Measurements from ENCODE around the gene PTEN.
"Not testable (repeated sequence)": the region's sequence is repeated elsewhere in the genome, so short reads cannot be mapped to it uniquely, and the experiment has no call there.

Gene PTEN

DNA sequence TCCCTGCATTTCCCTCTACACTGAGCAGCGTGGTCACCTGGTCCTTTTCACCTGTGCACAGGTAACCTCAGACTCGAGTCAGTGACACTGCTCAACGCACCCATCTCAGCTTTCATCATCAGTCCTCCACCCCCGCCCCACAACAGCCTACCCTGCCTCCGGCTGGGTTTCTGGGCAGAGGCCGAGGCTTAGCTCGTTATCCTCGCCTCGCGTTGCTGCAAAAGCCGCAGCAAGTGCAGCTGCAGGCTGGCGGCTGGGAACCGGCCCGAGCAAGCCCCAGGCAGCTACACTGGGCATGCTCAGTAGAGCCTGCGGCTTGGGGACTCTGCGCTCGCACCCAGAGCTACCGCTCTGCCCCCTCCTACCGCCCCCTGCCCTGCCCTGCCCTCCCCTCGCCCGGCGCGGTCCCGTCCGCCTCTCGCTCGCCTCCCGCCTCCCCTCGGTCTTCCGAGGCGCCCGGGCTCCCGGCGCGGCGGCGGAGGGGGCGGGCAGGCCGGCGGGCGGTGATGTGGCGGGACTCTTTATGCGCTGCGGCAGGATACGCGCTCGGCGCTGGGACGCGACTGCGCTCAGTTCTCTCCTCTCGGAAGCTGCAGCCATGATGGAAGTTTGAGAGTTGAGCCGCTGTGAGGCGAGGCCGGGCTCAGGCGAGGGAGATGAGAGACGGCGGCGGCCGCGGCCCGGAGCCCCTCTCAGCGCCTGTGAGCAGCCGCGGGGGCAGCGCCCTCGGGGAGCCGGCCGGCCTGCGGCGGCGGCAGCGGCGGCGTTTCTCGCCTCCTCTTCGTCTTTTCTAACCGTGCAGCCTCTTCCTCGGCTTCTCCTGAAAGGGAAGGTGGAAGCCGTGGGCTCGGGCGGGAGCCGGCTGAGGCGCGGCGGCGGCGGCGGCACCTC is at the start of gene PTEN, which contains the start of gene KLLN:
TSS of gene PTEN (plus strand) at position 573 of the 891 bp plus-strand sequence. CDS start 845 bp downstream, outside the sequence.
TSS of gene KLLN (minus strand) at position 481 of the 891 bp plus-strand sequence. CDS start 1,046 bp downstream, outside the sequence.
- H3K27ac ChIP-seq, result peak within 1 kb of the TSS; percentile 96
- peak; percentile 78 for DNase-seq (ENCODE audit: low read depth, low spot score)

- DNase-seq (ENCODE audit: low read depth, low spot score), result no peak
- no peak overlapping the region for H3K27ac ChIP-seq
These were observed 47.1 kb upstream of the PTEN start for GRCh38 chr10:87816163-87816897.

- no peak for DNase-seq (ENCODE audit: low read depth, low spot score)
- peak overlapping the region; percentile 91 for H3K27ac ChIP-seq
These were observed 46.4 kb upstream of the PTEN start for GRCh38 chr10:87816898-87817608.

DNA sequence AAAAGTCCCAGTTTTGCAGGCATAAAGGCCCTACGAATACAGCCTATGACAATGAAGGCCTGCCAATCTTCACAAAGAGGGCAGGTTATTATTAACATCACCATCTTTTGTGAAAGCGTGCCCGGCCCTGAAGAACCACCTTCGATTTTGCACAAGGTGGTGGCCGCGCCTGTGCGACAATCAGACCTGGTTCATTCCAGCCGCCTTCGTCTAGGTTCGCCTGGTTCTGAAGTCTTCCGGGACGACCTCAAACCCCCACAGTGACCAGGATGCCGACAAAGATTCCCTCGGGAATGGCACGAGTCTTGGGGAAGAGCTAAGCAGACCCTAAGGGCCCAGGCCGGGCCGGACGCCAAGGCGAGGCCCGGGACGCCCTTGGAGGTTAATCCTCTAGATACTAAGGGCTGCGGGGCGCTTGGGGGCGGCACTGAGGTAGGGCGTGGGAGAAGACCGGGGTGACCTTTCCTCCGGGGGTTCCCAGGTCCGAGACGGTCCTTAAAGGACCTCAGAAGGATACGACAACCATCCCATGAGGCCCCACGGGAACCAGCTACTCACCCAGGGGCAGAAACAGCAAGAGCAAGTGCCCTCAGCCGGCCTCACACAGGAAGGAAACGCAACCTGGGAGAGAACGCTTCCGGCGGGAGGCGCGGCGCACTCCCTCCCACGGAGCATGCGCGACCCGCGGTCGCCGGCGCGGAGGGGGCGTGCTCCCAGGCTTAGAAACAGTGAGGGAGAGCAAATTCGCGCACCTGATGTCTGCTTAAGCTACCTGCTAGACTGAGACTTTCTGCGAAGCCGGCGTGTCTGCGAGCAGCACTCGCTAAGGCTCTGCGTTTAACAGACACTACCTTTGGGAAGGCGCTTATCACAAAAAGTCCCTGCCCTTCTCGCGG is 45.6 kb upstream of the PTEN start, which contains the start of gene ATAD1:
TSS of gene ATAD1 (minus strand) at position 618 of the 896 bp plus-strand sequence. CDS start 3,627 bp downstream, outside the sequence.
- peak; percentile 34 for DNase-seq (ENCODE audit: low read depth, low spot score)
- H3K27ac ChIP-seq, result peak within 1 kb of the TSS; percentile 91

DNA sequence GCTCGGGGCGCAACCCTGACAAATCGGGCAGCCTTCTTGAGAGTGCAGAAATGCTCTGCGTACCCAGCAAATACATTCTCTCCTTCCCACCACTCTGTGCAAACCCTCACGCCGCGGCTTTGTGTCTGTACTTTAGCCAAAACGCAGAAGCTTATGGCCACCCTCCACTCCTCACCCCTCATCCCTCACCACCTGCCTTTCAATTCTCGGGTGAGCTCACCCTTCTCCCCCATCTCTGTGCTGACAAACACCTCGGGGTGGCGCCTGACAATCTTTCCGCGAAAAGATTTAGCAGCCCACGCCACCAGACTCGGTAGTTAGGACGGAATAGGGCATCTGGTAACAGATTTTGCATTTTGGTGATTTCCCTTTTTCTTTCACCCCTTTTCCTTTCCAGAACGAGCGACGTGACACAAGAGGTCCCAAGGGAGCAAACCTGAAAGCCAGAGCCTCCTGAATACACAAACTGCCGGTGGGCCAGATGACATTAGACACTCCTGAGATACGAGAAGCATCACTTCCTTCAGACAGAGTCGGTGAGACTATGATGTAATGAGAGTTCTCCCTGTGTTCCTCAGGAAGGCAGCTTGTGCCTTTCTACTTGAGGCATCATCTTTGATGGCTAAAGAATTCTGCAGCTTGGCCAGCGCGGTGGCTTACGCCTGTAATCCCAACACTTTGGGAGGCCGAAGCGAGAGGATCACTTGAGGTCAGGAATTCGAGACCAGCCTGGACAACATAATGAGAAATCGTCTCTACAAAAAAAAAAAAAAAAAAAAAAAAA is 44.7 kb upstream of the PTEN start:
- H3K27ac ChIP-seq, result peak overlapping the region; percentile 91
- DNase-seq (ENCODE audit: low read depth, low spot score), result no peak

DNA sequence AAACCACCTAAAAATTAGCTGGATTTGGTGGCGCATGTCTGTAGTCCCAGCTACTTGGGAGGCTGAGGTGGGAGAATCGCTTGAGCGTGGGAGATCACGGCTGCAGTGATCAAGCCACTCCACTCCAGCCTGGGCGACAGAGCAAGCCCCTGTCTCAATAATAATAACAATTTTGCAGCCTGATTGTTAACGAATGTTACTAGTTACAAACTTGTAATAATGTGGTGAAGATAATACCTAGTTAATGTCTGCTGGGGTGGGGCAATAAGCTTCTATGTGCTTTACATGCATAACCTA is 44.2 kb upstream of the PTEN start:
- DNase-seq (ENCODE audit: low read depth, low spot score), result no peak
- H3K27ac ChIP-seq, result peak overlapping the region; percentile 91

DNA sequence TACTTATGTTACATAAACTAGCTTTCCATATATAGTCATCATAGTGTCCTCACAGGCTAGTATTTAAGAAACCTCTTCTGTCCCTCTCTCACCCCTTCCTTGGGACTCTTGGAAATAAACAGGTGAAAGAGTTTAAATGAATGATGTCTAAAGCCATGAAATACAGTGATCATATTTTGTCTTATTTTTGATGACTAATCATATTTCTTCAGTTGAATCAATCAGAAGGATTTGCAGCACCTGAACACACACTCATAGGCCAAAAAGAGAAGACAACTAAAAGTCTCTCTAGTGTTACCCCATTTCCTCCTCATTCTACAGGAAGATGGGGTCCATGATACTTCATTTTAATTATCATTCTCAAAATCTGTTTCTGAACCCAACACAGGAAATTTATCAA is 36.8 kb upstream of the PTEN start:
- no peak for DNase-seq (ENCODE audit: low read depth, low spot score)
- H3K27ac ChIP-seq, result no peak overlapping the region

GRCh38 chr10:87827681-87828080 is 35.7 kb upstream of the PTEN start:
- DNase-seq (ENCODE audit: low read depth, low spot score), result no peak
- H3K27ac ChIP-seq, result no peak overlapping the region

DNA sequence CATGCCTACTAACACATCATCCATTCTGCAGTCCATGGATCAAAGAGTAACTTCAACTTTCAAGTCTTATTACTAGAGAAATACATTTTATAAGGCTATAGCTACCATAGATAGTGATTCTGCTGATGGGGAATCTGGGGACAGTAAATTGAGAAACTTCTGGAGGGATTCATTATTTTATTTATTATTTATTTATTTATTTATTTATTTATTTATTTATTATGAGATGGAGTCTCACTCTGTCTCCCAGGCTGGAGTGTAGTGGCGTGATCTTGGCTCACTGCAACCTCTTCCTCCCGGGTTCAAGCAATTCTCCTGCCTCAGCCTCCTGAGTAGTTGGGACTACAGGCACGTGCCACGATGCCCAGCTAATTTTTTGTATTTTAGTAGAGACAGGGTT is 34.4 kb upstream of the PTEN start:
- H3K27ac ChIP-seq; DNase-seq (ENCODE audit: low read depth, low spot score): not testable (repeated sequence)

GRCh38 chr10:87829986-87830729 is 33.3 kb upstream of the PTEN start:
- no peak for DNase-seq (ENCODE audit: low read depth, low spot score)
- no peak overlapping the region for H3K27ac ChIP-seq

DNA sequence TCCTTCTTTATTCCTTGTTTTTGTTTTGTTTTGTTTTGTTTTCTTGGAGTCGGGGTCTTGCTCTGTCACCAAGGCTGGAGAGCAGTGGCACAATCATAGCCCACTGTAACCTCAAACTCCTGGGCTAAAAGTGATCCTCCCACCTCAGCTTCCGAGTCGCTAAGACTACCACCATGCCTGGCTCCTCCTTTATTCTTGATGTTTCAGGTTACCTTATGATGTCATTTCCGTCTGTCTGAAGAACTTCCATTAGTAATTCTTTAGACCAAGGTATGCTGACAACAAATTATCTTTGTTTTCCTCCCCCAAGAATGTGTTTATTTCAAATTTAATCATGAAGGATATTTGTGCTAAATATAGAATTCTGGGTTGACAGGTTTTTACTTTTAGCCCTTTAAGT is 27.3 kb upstream of the PTEN start:
- H3K27ac ChIP-seq, result no peak overlapping the region
- DNase-seq (ENCODE audit: low read depth, low spot score), result no peak

GRCh38 chr10:87837445-87837844 is 26.0 kb upstream of the PTEN start:
- H3K27ac ChIP-seq, result no peak overlapping the region
- DNase-seq (ENCODE audit: low read depth, low spot score), result no peak

DNA sequence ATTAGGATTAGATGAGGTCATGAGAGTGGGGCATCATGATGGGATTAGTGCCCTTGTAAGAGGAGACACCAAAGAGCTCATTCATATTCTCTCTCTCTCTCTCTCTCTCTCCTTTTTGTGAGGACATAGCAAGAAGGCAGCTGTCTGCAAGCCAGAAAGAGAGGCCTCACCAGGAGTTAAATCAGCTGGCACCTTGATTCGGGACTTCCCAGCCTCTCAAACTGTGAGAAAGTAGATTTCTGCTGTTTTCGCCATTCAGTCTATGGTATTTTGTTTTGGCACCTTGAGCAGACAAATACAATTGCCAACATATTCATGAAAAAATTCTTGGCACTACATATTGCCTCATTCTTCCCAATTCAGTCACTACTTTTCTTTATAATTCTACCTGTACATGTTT is 24.8 kb upstream of the PTEN start:
- DNase-seq (ENCODE audit: low read depth, low spot score), result no peak
- H3K27ac ChIP-seq, result no peak overlapping the region

DNA sequence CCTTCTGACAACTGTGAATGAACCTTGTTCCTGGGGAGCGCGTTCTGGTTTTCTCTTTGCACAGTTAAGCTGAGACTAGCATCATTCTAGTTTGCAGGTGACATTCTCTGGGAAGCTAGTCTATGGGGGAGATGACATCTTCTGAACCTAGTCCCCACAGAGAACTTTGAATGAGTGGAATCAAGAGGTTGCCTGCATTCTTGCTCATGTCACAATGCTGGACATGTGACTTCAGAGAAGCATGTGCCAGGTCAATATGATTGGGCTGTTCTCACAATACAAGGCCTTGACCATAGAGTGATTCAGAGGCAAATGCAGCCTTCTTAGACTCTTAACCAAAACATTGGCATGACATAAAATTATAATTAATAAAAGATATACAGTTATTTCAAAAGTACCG is 22.2 kb upstream of the PTEN start:
- DNase-seq (ENCODE audit: low read depth, low spot score), result no peak
- no peak overlapping the region for H3K27ac ChIP-seq

DNA sequence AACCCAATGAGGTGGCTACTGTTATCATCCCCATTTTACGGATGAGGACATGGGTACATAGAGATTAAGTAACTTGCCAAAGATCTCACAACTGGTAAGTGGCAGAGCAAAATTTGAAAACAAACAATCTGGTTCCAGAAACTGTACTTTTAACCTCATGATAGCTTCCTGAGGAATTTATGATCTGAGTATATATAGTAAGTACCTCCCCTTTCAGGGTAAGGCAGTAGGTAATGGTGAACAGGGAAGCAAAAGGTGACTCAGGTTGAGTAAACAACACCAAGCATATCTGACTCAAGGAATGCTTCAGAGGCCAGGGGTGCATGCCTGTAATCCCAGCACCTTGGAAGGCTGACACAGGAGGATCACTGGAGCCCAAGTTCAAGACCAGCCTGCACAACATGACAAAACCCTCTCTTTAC is 21.2 kb upstream of the PTEN start:
- peak overlapping the region; percentile 88 for H3K27ac ChIP-seq
- DNase-seq (ENCODE audit: low read depth, low spot score), result peak; percentile 97

- DNase-seq (ENCODE audit: low read depth, low spot score), result peak; percentile 65
- H3K27ac ChIP-seq, result peak overlapping the region; percentile 88
These were observed 20.5 kb upstream of the PTEN start for GRCh38 chr10:87842776-87843497.

DNA sequence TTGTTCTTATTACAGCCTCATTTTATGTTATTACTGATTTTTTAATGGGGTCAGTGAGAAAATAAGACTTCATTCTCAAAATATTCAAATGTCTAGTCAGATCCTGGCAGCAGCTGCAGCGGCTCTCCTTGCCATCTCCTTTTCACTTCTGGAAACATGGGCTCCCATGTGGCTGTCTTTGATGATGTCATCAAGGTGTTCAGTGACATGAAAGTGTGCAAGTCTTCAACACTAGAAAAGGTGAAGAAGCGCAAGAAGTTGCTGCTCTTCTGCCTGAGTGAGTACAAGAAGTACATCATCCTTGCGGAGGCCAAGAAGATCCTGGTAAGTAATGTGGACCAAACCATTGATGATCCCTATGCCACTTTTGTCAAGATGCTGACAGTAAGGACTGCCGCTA is 19.7 kb upstream of the PTEN start:
- no peak for DNase-seq (ENCODE audit: low read depth, low spot score)
- peak overlapping the region; percentile 88 for H3K27ac ChIP-seq

Measured in epithelial cell of prostate (primary cell).